ENCODE measurements around the gene AP2A1. TPM values are rescaled to one million over a fixed set of nuclear protein-coding genes. Genes with fewer than 3 reads are reported as not detected.
A peak's percentile ranks its signal among the peaks of the same experiment; 100 is the strongest.

AP2A1 gene
- total and polyA plus RNA-seq, 9 of the 15 experiments (the other 6 are each of a cell fraction or from before 2014, with no cell fraction given): 0.55 to 150 (median 31.9) TPM

DNA sequence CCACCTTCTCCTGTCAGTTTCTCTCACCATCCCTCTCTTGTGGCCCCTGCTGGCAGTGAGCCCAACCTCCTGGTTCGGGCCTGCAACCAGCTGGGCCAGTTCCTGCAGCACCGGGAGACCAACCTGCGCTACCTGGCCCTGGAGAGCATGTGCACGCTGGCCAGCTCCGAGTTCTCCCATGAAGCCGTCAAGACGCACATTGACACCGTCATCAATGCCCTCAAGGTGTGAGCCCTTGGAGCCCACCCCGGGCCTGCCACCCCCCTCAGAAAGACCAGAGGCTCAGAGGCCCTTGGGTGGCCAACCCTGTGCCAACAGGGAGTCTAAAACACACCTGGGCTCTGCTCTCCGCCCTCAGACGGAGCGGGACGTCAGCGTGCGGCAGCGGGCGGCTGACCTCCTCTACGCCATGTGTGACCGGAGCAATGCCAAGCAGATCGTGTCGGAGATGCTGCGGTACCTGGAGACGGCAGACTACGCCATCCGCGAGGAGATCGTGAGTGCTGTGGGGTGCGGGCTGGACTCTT, 32.5 kb downstream of the AP2A1 start:
- Histone ChIP-seq H3K4me1 (replicated peaks in 1 of 2; ENCODE audit: control insufficient read depth in 2 of 2, insufficient read depth in 2 of 2, low read length in 2 of 2) (peaks cover 0 to 36% of the 10 kb centered on the region in 2 experiments; a peak in 2 of 5 replicates), H4K20me1 (replicated peaks; ENCODE audit: control insufficient read depth, insufficient read depth, low read length) (no peaks in the 10 kb centered on the region; the same call in 1 of the 2 replicates), H3K4me3 (no peak overlapping the region), H3K4me2 (ENCODE audit: insufficient read depth, low read length) (no peak overlapping the region), H3K27ac (ENCODE audit: extremely low read depth, low read depth, low read length) (no peak overlapping the region), H2AFZ (ENCODE audit: low read depth, low read length) (no peak overlapping the region), H3K36me3 (ENCODE audit: control insufficient read depth, insufficient read depth, low read length) (peaks cover 95% of the 10 kb centered on the region), H3K27me3 (ENCODE audit: control insufficient read depth in 2 of 2, insufficient read depth in 2 of 2, low read length in 2 of 2) (no peaks in the 10 kb centered on the region), H3K79me2 (ENCODE audit: control insufficient read depth, insufficient read depth, low read length) (no peaks in the 10 kb centered on the region), H3K9me3 (replicated peaks; ENCODE audit: control insufficient read depth, insufficient read depth, low read depth, low read length) (no peaks in the 10 kb centered on the region), H3K9me1 (ENCODE audit: control insufficient read depth, insufficient read depth, low read length) (no peaks in the 10 kb centered on the region), H3K9ac (ENCODE audit: insufficient read depth in 1 of 2, low read depth in 2 of 2, low read length in 2 of 2) (no peak overlapping the region)
- no peak for TF ChIP-seq ZNF76 (CRISPR knock-in tag; IDR thresholded peaks at IDR 0.05; ENCODE audit: borderline replicate concordance)
- no peak for TF ChIP-seq ZNF24 (IDR thresholded peaks at IDR 0.05)
- no peak for TF ChIP-seq KLF1 (tag; IDR thresholded peaks at IDR 0.05)
- TF ChIP-seq, protein P1, sequence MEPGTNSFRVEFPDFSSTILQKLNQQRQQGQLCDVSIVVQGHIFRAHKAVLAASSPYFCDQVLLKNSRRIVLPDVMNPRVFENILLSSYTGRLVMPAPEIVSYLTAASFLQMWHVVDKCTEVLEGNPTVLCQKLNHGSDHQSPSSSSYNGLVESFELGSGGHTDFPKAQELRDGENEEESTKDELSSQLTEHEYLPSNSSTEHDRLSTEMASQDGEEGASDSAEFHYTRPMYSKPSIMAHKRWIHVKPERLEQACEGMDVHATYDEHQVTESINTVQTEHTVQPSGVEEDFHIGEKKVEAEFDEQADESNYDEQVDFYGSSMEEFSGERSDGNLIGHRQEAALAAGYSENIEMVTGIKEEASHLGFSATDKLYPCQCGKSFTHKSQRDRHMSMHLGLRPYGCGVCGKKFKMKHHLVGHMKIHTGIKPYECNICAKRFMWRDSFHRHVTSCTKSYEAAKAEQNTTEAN (CRISPR knock-in tag; IDR thresholded peaks at IDR 0.05): no peak
- TF ChIP-seq, protein P2, sequence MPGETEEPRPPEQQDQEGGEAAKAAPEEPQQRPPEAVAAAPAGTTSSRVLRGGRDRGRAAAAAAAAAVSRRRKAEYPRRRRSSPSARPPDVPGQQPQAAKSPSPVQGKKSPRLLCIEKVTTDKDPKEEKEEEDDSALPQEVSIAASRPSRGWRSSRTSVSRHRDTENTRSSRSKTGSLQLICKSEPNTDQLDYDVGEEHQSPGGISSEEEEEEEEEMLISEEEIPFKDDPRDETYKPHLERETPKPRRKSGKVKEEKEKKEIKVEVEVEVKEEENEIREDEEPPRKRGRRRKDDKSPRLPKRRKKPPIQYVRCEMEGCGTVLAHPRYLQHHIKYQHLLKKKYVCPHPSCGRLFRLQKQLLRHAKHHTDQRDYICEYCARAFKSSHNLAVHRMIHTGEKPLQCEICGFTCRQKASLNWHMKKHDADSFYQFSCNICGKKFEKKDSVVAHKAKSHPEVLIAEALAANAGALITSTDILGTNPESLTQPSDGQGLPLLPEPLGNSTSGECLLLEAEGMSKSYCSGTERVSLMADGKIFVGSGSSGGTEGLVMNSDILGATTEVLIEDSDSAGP (CRISPR knock-in tag; IDR thresholded peaks at IDR 0.05): no peak
- no peak for TF ChIP-seq ZNF583 (CRISPR knock-in tag; IDR thresholded peaks at IDR 0.05)
- TF ChIP-seq, protein P3, sequence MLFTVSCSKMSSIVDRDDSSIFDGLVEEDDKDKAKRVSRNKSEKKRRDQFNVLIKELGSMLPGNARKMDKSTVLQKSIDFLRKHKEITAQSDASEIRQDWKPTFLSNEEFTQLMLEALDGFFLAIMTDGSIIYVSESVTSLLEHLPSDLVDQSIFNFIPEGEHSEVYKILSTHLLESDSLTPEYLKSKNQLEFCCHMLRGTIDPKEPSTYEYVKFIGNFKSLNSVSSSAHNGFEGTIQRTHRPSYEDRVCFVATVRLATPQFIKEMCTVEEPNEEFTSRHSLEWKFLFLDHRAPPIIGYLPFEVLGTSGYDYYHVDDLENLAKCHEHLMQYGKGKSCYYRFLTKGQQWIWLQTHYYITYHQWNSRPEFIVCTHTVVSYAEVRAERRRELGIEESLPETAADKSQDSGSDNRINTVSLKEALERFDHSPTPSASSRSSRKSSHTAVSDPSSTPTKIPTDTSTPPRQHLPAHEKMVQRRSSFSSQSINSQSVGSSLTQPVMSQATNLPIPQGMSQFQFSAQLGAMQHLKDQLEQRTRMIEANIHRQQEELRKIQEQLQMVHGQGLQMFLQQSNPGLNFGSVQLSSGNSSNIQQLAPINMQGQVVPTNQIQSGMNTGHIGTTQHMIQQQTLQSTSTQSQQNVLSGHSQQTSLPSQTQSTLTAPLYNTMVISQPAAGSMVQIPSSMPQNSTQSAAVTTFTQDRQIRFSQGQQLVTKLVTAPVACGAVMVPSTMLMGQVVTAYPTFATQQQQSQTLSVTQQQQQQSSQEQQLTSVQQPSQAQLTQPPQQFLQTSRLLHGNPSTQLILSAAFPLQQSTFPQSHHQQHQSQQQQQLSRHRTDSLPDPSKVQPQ (CRISPR knock-in tag; IDR thresholded peaks at IDR 0.05; ENCODE audit: borderline replicate concordance): no peak
- TF ChIP-seq SIX5 (IDR thresholded peaks at IDR 0.05; ENCODE audit: borderline replicate concordance in 1 of 2, insufficient read depth in 1 of 2, low read depth in 1 of 2, low read length in 2 of 2): no peak
- TF ChIP-seq KLF16 (IDR thresholded peaks at IDR 0.05): no peak
- TF ChIP-seq ZNF644 (tag; IDR thresholded peaks at IDR 0.05; ENCODE audit: low read depth): no peak
- TF ChIP-seq BCL6 (CRISPR knock-in tag; IDR thresholded peaks at IDR 0.05): no peak
- no peak for TF ChIP-seq ZNF785 (CRISPR knock-in tag; IDR thresholded peaks at IDR 0.05)
- TF ChIP-seq FIP1L1 (IDR thresholded peaks at IDR 0.05; ENCODE audit: low read depth, low read length, poor library complexity, severe bottlenecking): no peak
- no peak for TF ChIP-seq ZZZ3 (IDR thresholded peaks at IDR 0.05)
- TF ChIP-seq TEAD2 (tag; IDR thresholded peaks at IDR 0.05): no peak
- no peak for TF ChIP-seq MYBL2 (IDR thresholded peaks at IDR 0.05; ENCODE audit: low read depth)
- TF ChIP-seq MYBL2 (CRISPR knock-in tag; IDR thresholded peaks at IDR 0.05; ENCODE audit: borderline replicate concordance): no peak
- TF ChIP-seq ZNF764 (CRISPR knock-in tag; IDR thresholded peaks at IDR 0.05; ENCODE audit: low read depth): no peak
- intact Hi-C loops (cut with micrococcal nuclease) (no loop called here), in situ Hi-C loops (cut with MboI) (no loop called here)
- DNase-seq (ENCODE audit: extremely low read depth in 1 of 4, low spot score in 3 of 4): no peak
- no peak for FAIRE-seq
- POLR2A ChIA-PET: interaction anchor here (1.0 kb wide), 1 partner anchor 51 kb away, joined by 5 read pairs; the partner anchor contains the start of gene PTOV1
- TSS peak; percentile 32 for BruUV-seq (replicated peaks)
- WGBS (ENCODE audit: insufficient coverage, low coverage, missing lambda C conversion rate): 97% methylated on average over 25 of the region's 28 CpGs
- no peak for ATAC-seq
- CTCF ChIA-PET (ENCODE audit: low intra/inter-chr PET ratio): no interaction called here
